Activated CD4-positive, alpha-beta T cell treated with anti-CD3 and anti-CD28 coated beads, Interleukin-2, amount 10 ng/mL, durations not matched to agents 7 days and 5 days (primary cell): ENCODE results near the gene LBH. TPM values are rescaled to one million over a fixed set of nuclear protein-coding genes. Genes with fewer than 3 reads are reported as not detected.

ENCODE experiments used
- CTCF ChIA-PET: fragments of 350-600 bp; sonication (Branson Sonifier 250); formaldehyde crosslinking; loops from one replicate; lab custom pipeline; 2021; ENCODE audit warnings: antibody characterized with exemption; lab: Charles Lee
- POLR2A ChIA-PET: fragments of 350-600 bp; sonication (Branson Sonifier 250); formaldehyde crosslinking; loops from one replicate; lab custom pipeline; 2021; ENCODE audit warnings: antibody characterized with exemption; lab: Charles Lee
- DNase-seq: peaks from one replicate; pipeline ENCODE4 v3.0.0-alpha.2; 2020
- H3K27ac Mint-ChIP-seq: one replicate; pipeline ENCODE4 v1.8.0; 2021; ENCODE audit warnings: mild to moderate bottlenecking, moderate library complexity, mixed read lengths
- H3K27me3 Mint-ChIP-seq: one replicate; pipeline ENCODE4 v1.8.0; 2021; ENCODE audit warnings: mixed read lengths
- H3K36me3 Mint-ChIP-seq: one replicate; pipeline ENCODE4 v1.8.0; 2021; ENCODE audit warnings: low read depth, mixed read lengths
- H3K4me1 Mint-ChIP-seq: one replicate; pipeline ENCODE4 v1.8.0; 2021; ENCODE audit warnings: mixed read lengths
- H3K4me3 Mint-ChIP-seq: one replicate; pipeline ENCODE4 v1.8.0; 2021; ENCODE audit warnings: mild to moderate bottlenecking, moderate library complexity, mixed read lengths
- H3K9me3 Mint-ChIP-seq: one replicate; pipeline ENCODE4 v1.8.0; 2021; ENCODE audit warnings: mixed read lengths
- total RNA-seq, 2 experiments: library from RNA; stranded (reverse); gene quantifications; one replicate each; pipeline ENCODE4 v1.2.3, GENCODE V29; 2021

Gene LBH
- total RNA-seq, 2 experiments from 2014 or later, result 136 to 146 TPM

DNA sequence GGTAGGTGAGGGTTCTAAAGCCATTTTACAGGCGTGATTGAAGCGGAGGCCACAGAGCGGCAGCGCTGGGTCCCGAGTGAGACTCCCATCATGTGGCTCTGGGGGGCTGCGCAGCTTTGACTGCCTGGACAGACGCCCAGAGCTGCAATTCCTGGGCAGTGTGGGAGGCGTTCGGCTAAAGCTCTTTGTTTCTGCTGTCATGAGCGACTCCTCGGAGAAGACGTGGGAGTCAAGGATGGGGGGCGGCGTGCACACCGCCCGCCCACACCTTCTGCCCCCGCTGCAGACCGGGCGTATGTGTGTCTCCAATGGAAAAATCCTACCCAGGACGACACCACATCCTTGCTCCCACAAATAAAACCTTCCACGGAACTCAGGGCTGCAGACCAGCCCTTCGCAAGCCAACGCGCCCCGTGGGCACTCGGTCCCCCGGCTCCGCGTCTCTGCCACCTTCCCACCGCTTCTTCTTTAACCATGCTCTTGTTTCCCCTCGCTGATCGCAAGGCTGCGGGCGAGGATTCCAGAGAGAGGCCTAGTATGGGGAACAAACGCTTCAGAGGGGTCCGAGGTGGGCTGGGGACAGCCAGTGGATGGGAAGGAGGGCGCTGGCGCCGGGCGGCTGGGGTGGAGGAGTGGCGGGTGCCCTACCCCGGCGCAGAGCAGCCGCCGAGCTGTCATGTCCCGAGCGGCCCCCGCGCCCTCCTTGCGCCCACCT lies 680 bp upstream of the LBH start:
- POLR2A ChIA-PET, result no interaction called here
- no peak for DNase-seq
- Mint-ChIP-seq H3K9me3 (no peaks in the 10 kb centered on the region), H3K27ac (peak overlapping the region; percentile 71), H3K4me1 (peaks cover 55% of the 10 kb centered on the region), H3K4me3 (peak overlapping the region; percentile 79), H3K27me3 (peaks cover 13% of the 10 kb centered on the region), H3K36me3 (peaks cover 22% of the 10 kb centered on the region)
- CTCF ChIA-PET, result interaction anchor here (0.9 to 4.2 kb wide), 9 partner anchors 9 to 481 kb away, joined by 3 to 24 read pairs (median 5); no protein-coding TSS in a partner anchor

DNA sequence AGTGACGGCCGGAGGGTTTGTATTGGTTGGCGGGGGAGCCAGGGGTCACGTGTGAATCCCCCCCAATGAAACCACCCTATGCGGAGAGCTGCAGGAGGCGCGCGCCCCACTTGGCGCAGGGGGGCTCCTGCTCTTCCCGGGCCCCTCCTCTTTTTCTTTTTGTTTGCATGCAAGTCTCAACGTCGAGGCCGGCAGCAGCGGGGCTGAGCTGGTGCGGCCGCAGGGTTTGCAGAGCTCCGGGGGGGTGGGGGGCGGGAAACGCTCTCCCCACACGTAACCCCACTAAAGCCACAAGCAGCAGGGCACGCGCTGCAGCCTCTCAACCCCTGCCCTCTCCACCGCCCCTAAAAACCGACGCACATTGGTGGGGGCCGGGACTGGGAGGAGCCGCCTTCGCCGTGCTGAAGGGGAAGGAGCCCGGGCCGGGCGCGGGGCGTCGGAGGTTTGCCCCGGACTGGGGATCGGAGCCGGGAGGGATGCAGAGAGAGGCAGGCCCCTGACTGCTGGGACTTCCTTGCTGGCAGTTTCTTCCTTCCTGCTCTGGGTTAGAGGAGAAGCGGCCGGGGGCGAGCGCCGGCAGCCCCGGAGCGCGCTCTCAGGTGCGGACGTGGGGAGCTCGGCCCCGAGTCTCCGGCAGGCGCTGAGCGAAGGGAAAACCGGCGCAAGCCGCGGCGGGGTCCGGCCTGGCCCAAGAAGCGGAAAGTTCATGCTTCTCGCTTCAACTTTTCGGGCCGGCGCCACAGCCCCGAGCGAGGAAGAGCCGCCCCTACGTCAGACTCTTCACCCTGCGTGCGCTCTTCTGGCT lies 864 bp downstream of the LBH start:
- Mint-ChIP-seq H3K9me3 (no peaks in the 10 kb centered on the region), H3K36me3 (peaks cover 37% of the 10 kb centered on the region), H3K27me3 (peaks cover 13% of the 10 kb centered on the region), H3K4me1 (peaks cover 55% of the 10 kb centered on the region), H3K4me3 (peak overlapping the region; percentile 79), H3K27ac (peak overlapping the region; percentile 85)
- DNase-seq, result peak; percentile 82
- ChIA-PET CTCF (interaction anchor here (0.6 to 1.5 kb wide), 5 partner anchors 12 to 227 kb away, joined by 3 to 6 read pairs (median 4); no protein-coding TSS in a partner anchor), POLR2A (no interaction called here)

DNA sequence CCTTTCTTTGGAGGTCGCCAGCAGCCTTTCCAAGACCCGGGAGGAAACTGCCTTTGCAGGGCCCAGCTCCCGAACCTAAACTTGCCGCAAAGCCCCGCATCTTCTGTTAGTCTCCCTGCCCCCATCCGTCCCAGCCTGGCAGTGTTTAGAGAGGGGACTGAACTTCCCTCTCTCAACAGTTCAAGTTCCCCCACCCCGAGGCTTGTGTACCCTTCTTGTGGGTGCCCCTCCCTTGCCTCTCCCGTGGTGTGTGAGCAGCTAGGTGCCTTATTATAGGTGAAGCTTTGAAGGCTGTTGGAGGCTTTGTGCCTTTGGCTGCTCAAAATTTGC lies 1.4 kb downstream of the LBH start:
- ChIA-PET CTCF (interaction anchor here (1.0 to 1.5 kb wide), 3 partner anchors 12 to 214 kb away, joined by 3 to 6 read pairs (median 4); no protein-coding TSS in a partner anchor), POLR2A (no interaction called here)
- H3K4me1 Mint-ChIP-seq, result peaks cover 55% of the 10 kb centered on the region
- DNase-seq, result peak; percentile 57
- peak overlapping the region; percentile 85 for H3K27ac Mint-ChIP-seq
- no peaks in the 10 kb centered on the region for H3K9me3 Mint-ChIP-seq
- H3K27me3 Mint-ChIP-seq, result peaks cover 13% of the 10 kb centered on the region
- H3K4me3 Mint-ChIP-seq, result peak overlapping the region; percentile 79
- H3K36me3 Mint-ChIP-seq, result peaks cover 43% of the 10 kb centered on the region

DNA sequence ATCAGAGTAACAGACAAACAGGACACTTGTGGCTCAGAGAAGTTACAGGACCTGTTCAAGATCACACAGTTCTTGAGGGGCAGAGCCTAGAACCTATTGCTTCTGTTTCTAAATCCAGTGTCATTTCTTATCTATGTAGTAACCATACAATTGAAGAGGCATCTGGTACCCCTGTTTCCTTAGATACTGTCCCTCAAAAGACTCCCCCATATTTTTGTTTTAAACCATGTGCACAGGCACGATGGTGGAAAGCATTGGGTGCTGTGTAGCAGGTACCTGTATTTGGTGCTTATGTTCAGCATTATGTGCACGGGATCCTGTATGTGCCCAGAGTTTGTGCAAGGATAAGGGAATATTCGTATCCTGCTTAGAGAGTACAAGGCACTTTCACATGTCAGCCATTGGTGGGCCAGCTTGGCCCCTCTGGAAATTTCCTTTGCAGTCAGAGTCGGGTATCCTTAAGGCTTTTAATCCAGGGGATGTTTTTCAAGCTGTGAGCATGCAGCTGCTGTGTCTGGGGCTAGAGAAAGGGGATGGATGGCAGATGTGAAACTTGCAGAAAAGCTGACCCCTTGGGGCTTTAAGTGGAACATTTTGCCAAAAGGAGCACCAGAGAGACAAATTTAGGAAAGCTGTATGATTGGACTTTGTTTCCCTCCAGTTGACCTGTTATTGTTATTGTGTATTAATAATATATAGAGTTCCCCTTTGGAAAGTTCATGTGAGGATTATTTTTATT lies 2.1 kb downstream of the LBH start:
- peaks cover 60% of the 10 kb centered on the region for H3K4me1 Mint-ChIP-seq

DNA sequence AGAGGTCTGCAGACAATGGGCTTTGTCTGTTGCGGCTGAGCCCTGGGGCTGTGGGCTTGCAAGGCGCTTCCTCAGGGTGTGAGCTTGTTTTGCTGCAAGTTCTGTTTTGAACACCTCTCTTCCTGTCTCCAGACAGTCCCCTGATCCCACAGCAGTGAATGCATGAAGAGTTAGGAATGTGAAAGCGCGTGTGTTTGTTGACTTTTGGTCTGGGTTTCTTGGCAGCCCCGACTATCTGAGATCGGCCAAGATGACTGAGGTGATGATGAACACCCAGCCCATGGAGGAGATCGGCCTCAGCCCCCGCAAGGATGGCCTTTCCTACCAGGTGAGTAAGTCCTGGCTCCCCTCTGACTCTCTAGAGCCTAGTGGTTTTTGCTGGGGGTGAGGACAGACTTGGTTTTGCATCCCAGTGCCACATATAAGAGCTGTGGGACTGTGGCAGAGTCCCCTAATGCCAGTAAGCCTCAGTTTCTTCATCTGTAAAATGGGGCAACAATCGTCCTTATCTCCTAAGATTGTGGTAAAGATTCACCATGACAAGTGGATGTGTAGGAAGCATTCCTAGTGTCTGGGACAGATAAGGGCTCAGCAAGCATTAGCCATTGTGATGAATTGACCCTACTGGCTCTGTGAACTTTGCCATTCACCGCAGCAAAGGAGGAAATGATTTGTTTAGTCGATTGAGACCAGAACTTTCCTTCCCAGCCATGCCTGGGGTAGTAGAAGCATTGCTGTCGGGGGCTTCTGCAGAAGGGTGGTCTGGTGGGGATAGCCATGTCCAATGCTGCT lies 3.0 kb downstream of the LBH start:
- Mint-ChIP-seq H3K27ac (peak overlapping the region; percentile 85), H3K36me3 (peaks cover 53% of the 10 kb centered on the region), H3K27me3 (peaks cover 10% of the 10 kb centered on the region), H3K4me1 (peaks cover 67% of the 10 kb centered on the region), H3K4me3 (peak overlapping the region; percentile 79), H3K9me3 (no peaks in the 10 kb centered on the region)
- ChIA-PET POLR2A (interaction anchor here (0.6 kb wide), 1 partner anchor 94 kb away, joined by 5 read pairs; no protein-coding TSS in a partner anchor), CTCF (interaction anchor here (0.7 to 2.5 kb wide), 11 partner anchors 9 to 477 kb away, joined by 3 to 14 read pairs (median 4); no protein-coding TSS in a partner anchor)
- peak; percentile 55 for DNase-seq

More for the DNA sequence above, 2.1 kb downstream of the LBH start:
- Mint-ChIP-seq H3K27ac (peak overlapping the region; percentile 85), H3K4me3 (peak overlapping the region; percentile 79), H3K9me3 (no peaks in the 10 kb centered on the region), H3K27me3 (peaks cover 11% of the 10 kb centered on the region), H3K36me3 (peaks cover 46% of the 10 kb centered on the region)
- ChIA-PET POLR2A (no interaction called here), CTCF (interaction anchor here (0.7 to 2.5 kb wide), 7 partner anchors 10 to 478 kb away, joined by 3 to 14 read pairs (median 4); no protein-coding TSS in a partner anchor)
- DNase-seq, result no peak

DNA sequence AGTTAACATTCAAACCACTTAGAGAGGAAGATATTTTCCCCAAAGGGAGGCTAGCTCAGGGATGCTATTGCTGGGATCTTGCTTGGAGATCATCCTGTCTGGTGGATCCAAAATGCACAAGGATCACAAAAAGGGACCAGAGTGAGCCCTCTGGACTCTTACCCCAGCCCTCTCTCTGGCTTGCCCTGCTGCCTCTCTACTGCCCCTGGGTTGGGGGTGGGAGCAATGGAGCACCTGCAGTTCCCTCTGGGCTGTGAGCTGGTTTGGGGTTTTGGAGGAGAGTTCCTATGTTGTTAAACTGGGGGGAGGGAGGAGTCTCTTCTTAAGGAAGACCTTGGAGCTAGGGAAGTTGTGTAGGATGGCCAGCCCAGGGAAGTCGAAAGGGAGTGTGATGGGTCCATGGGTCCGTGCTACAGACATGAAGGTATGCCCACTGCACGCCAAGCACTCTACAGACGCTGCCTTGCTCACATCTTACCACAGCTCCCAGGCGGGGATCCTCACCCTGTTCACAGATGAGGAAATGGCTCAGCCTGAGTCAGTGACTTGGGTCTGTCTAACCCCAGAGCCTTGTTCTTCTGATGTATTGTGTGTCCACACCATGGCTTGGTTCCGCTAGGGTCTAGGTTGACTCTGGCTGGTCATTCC lies 3.8 kb downstream of the LBH start:
- Mint-ChIP-seq H3K4me3 (peak overlapping the region; percentile 79), H3K27ac (peak overlapping the region; percentile 85), H3K27me3 (peaks cover 7% of the 10 kb centered on the region), H3K4me1 (peaks cover 72% of the 10 kb centered on the region), H3K9me3 (no peaks in the 10 kb centered on the region), H3K36me3 (peaks cover 61% of the 10 kb centered on the region)
- ChIA-PET CTCF (interaction anchor here (0.8 to 2.5 kb wide), 9 partner anchors 9 to 476 kb away, joined by 3 to 14 read pairs (median 4); no protein-coding TSS in a partner anchor), POLR2A (interaction anchor here (0.6 kb wide), 1 partner anchor 95 kb away, joined by 5 read pairs; no protein-coding TSS in a partner anchor)
- peak; percentile 56 for DNase-seq

DNA sequence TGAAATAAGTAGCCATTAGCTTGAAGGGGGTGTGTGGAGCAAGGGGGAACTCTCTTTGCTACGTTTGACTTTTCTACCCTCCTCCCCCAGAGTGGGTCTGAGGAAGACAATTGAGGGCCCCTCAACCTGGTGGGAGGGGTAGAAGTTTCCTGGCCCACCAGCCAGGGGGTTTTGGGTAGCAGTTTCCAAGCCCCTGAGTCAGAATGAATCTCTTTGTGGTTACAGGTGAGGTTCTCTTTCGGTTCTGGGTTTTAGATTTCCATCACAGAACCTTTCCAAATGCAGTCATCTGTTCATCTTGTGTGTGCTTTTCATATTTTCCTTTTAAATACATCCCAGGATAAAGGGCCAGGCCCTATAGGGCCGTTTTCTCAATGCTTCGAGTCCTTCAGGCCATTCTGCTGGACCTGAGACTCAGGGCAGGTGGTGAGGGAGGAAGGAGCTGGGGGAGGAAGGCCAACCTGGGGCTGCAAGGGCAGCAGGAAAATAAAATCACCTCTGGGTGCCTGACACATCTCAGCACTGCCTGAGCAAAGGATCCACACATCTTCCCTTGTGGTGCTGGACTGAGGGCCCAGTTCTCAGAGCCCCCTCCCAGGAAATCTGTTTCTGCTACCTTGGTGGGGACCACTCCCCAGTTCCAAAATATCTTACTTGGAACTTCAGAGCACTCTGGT lies 4.7 kb downstream of the LBH start:
- DNase-seq, result peak; percentile 41
- H3K9me3 Mint-ChIP-seq, result no peaks in the 10 kb centered on the region

DNA sequence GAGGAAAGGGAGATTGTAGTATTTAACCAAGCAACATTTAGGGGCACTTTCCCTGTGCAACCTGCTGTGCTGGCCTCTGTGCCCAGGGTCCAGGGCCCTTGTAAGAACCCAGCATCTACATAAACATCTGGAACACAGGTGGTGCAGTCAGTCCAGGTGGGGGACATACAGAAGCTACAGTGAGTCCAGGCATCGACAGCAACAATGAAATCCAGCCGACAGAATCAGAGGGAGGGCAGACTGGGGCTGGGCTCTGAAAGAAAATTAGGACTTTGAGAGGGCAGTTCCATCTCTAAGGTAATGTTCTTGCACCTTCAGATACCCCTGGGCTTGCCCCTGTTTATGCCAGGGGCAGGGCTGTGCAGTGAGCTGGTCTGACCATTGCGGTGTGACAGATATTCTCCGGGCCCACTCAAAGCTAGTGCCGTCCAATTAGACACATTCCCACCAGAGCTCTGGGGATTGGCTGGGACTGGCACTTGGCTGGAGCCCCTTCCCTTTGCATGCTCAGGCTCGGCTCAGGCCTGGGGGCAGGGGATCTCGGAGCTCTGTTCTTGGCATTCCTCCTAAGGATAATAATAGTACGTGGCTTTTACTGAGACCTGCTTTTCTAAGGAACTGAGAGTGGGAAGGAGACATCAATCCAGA lies 5.4 kb downstream of the LBH start:
- peak overlapping the region; percentile 52 for H3K27ac Mint-ChIP-seq
- no peak for DNase-seq
- peak overlapping the region; percentile 79 for H3K4me3 Mint-ChIP-seq
- CTCF ChIA-PET, result interaction anchor here (0.8 to 4.5 kb wide), 11 partner anchors 8 to 475 kb away, joined by 3 to 24 read pairs (median 3); no protein-coding TSS in a partner anchor
- H3K27me3 Mint-ChIP-seq, result no peaks in the 10 kb centered on the region
- no peaks in the 10 kb centered on the region for H3K9me3 Mint-ChIP-seq
- H3K4me1 Mint-ChIP-seq, result peaks cover 78% of the 10 kb centered on the region
- peaks cover 73% of the 10 kb centered on the region for H3K36me3 Mint-ChIP-seq
- POLR2A ChIA-PET, result no interaction called here

More for the DNA sequence above, 4.7 kb downstream of the LBH start:
- ChIA-PET CTCF (interaction anchor here (1.0 to 2.5 kb wide), 9 partner anchors 10 to 476 kb away, joined by 3 to 14 read pairs (median 4); no protein-coding TSS in a partner anchor), POLR2A (no interaction called here)
- peak overlapping the region; percentile 52 for H3K27ac Mint-ChIP-seq
- peaks cover 73% of the 10 kb centered on the region for H3K4me1 Mint-ChIP-seq
- H3K27me3 Mint-ChIP-seq, result no peaks in the 10 kb centered on the region
- H3K4me3 Mint-ChIP-seq, result peak overlapping the region; percentile 79
- peaks cover 68% of the 10 kb centered on the region for H3K36me3 Mint-ChIP-seq

DNA sequence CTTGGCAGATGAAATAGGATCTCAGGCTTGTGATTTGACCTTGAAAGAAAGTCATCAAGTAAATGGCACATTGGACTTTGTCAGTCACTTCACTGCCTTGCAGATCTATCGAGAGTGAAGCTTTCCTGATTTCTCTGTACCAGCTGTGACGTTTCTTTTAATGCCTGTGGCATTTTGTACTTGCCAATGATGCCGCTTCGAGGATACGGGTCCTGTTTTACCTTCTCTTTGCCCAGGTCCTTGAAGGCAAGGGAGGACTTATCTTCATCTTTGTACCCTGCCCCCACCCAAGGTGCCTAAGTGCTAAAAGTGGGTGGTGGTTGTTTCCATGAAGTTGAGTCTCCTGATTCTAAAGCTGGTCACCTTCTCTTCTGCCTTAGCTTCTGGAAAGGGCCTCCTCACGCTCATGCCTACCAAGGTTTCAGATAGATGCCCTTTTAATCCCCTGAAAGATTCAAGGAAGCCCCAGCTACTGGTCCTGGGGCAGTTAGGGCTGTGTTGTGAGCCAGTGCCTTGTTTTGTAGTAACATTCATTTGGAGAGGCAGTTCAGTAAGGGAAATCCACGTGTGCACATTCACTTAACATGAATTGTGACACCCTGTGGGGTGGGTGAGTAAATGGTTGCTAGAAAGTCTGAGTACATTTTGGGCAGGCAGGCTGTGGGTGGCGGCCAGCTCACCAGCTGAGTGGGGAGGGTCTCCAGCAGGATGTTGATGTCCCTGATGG lies 6.1 kb downstream of the LBH start:
- no peak for DNase-seq

More for the DNA sequence above, 6.1 kb downstream of the LBH start:
- H3K27me3 Mint-ChIP-seq, result no peaks in the 10 kb centered on the region
- H3K4me3 Mint-ChIP-seq, result peak overlapping the region; percentile 4
- ChIA-PET CTCF (interaction anchor here (0.8 to 4.5 kb wide), 10 partner anchors 9 to 474 kb away, joined by 3 to 24 read pairs (median 3); no protein-coding TSS in a partner anchor), POLR2A (no interaction called here)
- H3K9me3 Mint-ChIP-seq, result no peaks in the 10 kb centered on the region
- H3K27ac Mint-ChIP-seq, result peak overlapping the region; percentile 51
- peaks cover 79% of the 10 kb centered on the region for H3K4me1 Mint-ChIP-seq
- H3K36me3 Mint-ChIP-seq, result peaks cover 75% of the 10 kb centered on the region
